GM23338 (cell line): Measurements from ENCODE around the gene ARMC8. TPM values are rescaled to one million over a fixed set of nuclear protein-coding genes. Genes with fewer than 3 reads are reported as not detected.
A peak's percentile ranks its signal among the peaks of the same experiment; 100 is the strongest.

Experiments used
- ATAC-seq: fragments of 200-7000 bp; cut with Tn5 transposase; 3 replicates; pipeline ENCODE4 v1.9.1; 2020
- DNase-seq: peaks from one replicate; pipeline ENCODE4 v3.0.0-alpha.2; 2015; ENCODE audit warnings: low spot score
- H2AFZ ChIP-seq: fragments of 200-600 bp; sonication (generic); 2 replicates; pipeline ENCODE4 v1.8.0; 2016; ENCODE audit warnings: antibody characterized with exemption, mild to moderate bottlenecking, moderate library complexity
- H3F3A ChIP-seq: fragments of 200-600 bp; sonication (generic); replicated peaks from 2 replicates; pipeline ENCODE4 v1.8.0; 2017; ENCODE audit warnings: antibody characterized with exemption, mixed run types, low read depth
- H3K27ac ChIP-seq: fragments of 200-600 bp; sonication (generic); 2 replicates; pipeline ENCODE4 v1.6.1; 2016; ENCODE audit warnings: low read depth
- H3K27me3 ChIP-seq: fragments of 200-600 bp; sonication (generic); 2 replicates; pipeline ENCODE4 v1.8.0; 2016; ENCODE audit warnings: mild to moderate bottlenecking, mixed run types, moderate library complexity; ENCODE audit not compliant: insufficient read depth
- H3K36me3 ChIP-seq: fragments of 200-600 bp; sonication (generic); 2 replicates; pipeline ENCODE4 v1.8.0; 2016; ENCODE audit warnings: mild to moderate bottlenecking; ENCODE audit not compliant: insufficient read depth
- H3K4me1 ChIP-seq: fragments of 200-600 bp; sonication (generic); 2 replicates; pipeline ENCODE4 v1.8.0; 2016; ENCODE audit warnings: mild to moderate bottlenecking, moderate library complexity; ENCODE audit not compliant: insufficient read depth
- H3K4me2 ChIP-seq: fragments of 200-600 bp; sonication (generic); 2 replicates; pipeline ENCODE4 v1.7.1; 2017; ENCODE audit warnings: mixed run types
- H3K4me3 ChIP-seq: fragments of 200-600 bp; sonication (generic); 2 replicates; pipeline ENCODE4 v1.6.1; 2016; ENCODE audit warnings: mixed run types
- H3K79me2 ChIP-seq: fragments of 200-600 bp; sonication (generic); replicated peaks from 2 replicates; pipeline ENCODE4 v1.8.0; 2017; ENCODE audit warnings: mild to moderate bottlenecking; ENCODE audit not compliant: insufficient read depth
- H3K9me2 ChIP-seq: fragments of 200-600 bp; sonication (generic); 2 replicates; pipeline ENCODE4 v1.8.0; 2017; ENCODE audit not compliant: insufficient read depth
- H4K20me1 ChIP-seq: fragments of 200-600 bp; sonication (generic); replicated peaks from 2 replicates; pipeline ENCODE4 v1.8.0; 2017; ENCODE audit warnings: mild to moderate bottlenecking; ENCODE audit not compliant: insufficient read depth
- H3K27ac Mint-ChIP-seq: 2 replicates; pipeline ENCODE4 v1.8.0; 2020; ENCODE audit warnings: inconsistent platforms, mild to moderate bottlenecking, moderate library complexity, mixed read lengths
- H3K27me3 Mint-ChIP-seq: 3 replicates; pipeline ENCODE4 v1.8.0; 2022; ENCODE audit warnings: low read depth, mild to moderate bottlenecking, moderate library complexity, mixed read lengths, inconsistent platforms; ENCODE audit not compliant: insufficient read depth, poor library complexity
- H3K36me3 Mint-ChIP-seq: 3 replicates; pipeline ENCODE4 v1.8.0; 2021; ENCODE audit warnings: low read depth, mild to moderate bottlenecking, inconsistent platforms, moderate library complexity, mixed read lengths
- H3K4me1 Mint-ChIP-seq: 3 replicates; pipeline ENCODE4 v1.8.0; 2020; ENCODE audit warnings: mild to moderate bottlenecking, inconsistent platforms, mixed read lengths
- H3K4me3 Mint-ChIP-seq: 3 replicates; pipeline ENCODE4 v1.8.0; 2021; ENCODE audit warnings: moderate library complexity, mild to moderate bottlenecking, inconsistent platforms, mixed read lengths
- H3K9me3 Mint-ChIP-seq: 3 replicates; pipeline ENCODE4 v1.8.0; 2020; ENCODE audit warnings: moderate library complexity, mild to moderate bottlenecking, inconsistent platforms, mixed read lengths
- EZH2 ChIP-seq: fragments of 200-600 bp; sonication (generic); IDR thresholded peaks from one replicate; pipeline ENCODE4 v1.8.0; 2017; ENCODE audit warnings: antibody characterized with exemption, mild to moderate bottlenecking, low read depth; ENCODE audit not compliant: unreplicated experiment
- EZH2phosphoT487 ChIP-seq: fragments of 200-600 bp; sonication (generic); IDR thresholded peaks from one replicate; pipeline ENCODE4 v1.8.1; 2018; ENCODE audit warnings: antibody characterized with exemption; ENCODE audit not compliant: unreplicated experiment
- STAT1 ChIP-seq: IDR thresholded peaks from one replicate; pipeline ENCODE4 v1.6.1; 2016; ENCODE audit warnings: antibody characterized with exemption; ENCODE audit not compliant: unreplicated experiment
- ZNF114 ChIP-seq: fragments of 250-450 bp; sonication (Bioruptor Pico); IDR thresholded peaks from 2 replicates; pipeline ENCODE4 v1.5.0; 2020; ENCODE audit warnings: mild to moderate bottlenecking, moderate library complexity
- polyA plus RNA-seq: library from polyadenylated mRNA; unstranded; fragments of >200 nt; fragmentation: Nextera tagmentation; extraction: Ambion mirVana; gene quantifications from 2 replicates; pipeline ENCODE4 v1.2.1, GENCODE V29; 2016
- total RNA-seq: library from RNA; depleted of rRNA; stranded (reverse); fragments of >200 nt; shearing (Covaris generic); gene quantifications from 2 replicates; pipeline ENCODE4 v1.2.3, GENCODE V29; 2014
- TF ChIP-seq, protein P1 (sequence below), 2 experiments: fragments of 200-600 bp in 1 of 2; sonication (generic) in 1 of 2; conservative IDR thresholded peaks; 2 replicates each; pipeline versions ENCODE4 v1.5.1 to v1.6.1; 2016 to 2017; ENCODE audit warnings: antibody characterized with exemption in 2 of 2, low read depth in 2 of 2, mild to moderate bottlenecking in 2 of 2, moderate library complexity in 1 of 2

The ARMC8 gene
- total and polyA plus RNA-seq, 2 experiments from 2014 or later, result 36.8 to 61.4 TPM

DNA sequence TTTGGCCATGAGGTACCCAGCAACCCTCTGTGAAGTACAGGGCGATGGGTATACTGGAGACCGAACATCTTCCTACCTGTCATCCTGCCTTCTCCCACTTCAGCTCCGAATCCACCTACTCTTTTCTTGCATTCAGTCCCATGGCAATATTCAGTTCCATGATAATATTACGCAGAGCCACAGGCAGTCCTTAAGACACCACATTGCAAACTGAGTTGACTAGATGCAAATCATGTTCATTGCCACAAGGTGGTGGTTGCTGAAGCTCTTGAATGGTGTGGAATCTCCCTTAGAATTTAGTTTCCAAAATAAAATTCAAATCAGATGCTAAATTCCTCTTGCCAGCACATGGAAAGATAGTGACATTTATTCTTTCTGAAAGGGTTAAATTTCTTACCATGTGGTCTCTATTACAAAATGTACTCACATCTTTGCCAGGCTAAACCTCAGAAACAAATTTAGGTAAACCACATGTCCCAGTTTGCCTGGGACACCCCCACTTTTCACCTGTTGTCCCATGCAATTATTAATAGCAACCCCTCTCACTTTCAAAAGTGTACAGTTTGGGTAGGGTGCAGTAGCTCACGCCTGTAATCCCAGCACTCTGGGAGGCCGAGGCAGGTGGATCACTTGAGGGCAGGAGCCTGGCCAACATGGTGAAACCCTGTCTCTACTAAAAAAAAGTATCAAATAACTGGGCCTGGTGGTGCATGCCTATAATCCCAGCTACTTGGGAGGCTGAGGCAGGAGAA is 144.2 kb downstream of the ARMC8 start:
- Mint-ChIP-seq H3K4me1 (peaks cover 30% of the 10 kb centered on the region), H3K36me3 (no peaks in the 10 kb centered on the region), H3K9me3 (no peaks in the 10 kb centered on the region), H3K27me3 (peaks cover 12% of the 10 kb centered on the region), H3K4me3 (no peak overlapping the region), H3K27ac (no peak overlapping the region)
- Histone ChIP-seq H3K36me3 (no peaks in the 10 kb centered on the region), H3K9me2 (no peaks in the 10 kb centered on the region), H3F3A (no peaks in the 10 kb centered on the region), H3K27me3 (no peaks in the 10 kb centered on the region; the same call in 1 of the 2 replicates), H3K27ac (no peak overlapping the region), H3K4me2 (no peak overlapping the region), H3K4me1 (peaks cover 16% of the 10 kb centered on the region), H3K79me2 (no peaks in the 10 kb centered on the region), H4K20me1 (no peaks in the 10 kb centered on the region), H2AFZ (no peak overlapping the region), H3K4me3 (no peak overlapping the region)
- TF ChIP-seq, protein P1, sequence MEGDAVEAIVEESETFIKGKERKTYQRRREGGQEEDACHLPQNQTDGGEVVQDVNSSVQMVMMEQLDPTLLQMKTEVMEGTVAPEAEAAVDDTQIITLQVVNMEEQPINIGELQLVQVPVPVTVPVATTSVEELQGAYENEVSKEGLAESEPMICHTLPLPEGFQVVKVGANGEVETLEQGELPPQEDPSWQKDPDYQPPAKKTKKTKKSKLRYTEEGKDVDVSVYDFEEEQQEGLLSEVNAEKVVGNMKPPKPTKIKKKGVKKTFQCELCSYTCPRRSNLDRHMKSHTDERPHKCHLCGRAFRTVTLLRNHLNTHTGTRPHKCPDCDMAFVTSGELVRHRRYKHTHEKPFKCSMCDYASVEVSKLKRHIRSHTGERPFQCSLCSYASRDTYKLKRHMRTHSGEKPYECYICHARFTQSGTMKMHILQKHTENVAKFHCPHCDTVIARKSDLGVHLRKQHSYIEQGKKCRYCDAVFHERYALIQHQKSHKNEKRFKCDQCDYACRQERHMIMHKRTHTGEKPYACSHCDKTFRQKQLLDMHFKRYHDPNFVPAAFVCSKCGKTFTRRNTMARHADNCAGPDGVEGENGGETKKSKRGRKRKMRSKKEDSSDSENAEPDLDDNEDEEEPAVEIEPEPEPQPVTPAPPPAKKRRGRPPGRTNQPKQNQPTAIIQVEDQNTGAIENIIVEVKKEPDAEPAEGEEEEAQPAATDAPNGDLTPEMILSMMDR (conservative IDR thresholded peaks at IDR 0.05; ENCODE audit: low read depth in 2 of 2), result peak; percentile 35 to 39
- TF ChIP-seq EZH2, result no peak
- DNase-seq, result peak; percentile 35
- no peak for ATAC-seq

DNA sequence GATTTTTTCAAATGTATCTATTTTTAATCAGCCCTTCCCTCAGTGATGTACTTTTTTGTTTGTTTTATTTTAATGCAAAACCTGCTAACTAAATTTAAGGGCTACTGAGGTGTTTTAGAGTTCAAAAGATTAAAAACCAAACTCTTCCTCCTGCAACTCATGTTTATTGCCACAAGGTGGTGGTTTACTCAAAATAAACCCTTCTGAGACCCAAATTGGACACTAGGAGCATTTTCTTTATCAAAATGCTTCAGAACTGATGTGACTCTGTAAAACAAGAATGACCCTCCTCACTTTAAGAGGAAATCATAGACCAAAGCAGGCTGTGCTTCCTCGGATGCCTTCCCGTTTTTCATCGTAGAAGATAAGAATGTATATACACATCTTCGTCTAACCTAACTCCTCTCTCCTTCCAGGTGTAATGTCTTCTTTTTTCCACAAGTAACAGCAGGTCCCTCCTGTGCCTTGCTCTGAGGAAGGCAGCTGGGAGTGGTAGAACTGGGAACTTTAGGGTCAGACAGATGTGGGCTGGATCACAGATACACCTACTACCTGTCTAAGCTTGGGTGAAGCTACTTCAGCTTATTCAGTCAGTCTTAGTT is 145.5 kb downstream of the ARMC8 start:
- no peak overlapping the region for H3K4me3 Mint-ChIP-seq
- no peaks in the 10 kb centered on the region for H3K9me3 Mint-ChIP-seq
- Histone ChIP-seq H3K79me2 (no peaks in the 10 kb centered on the region), H3K36me3 (no peaks in the 10 kb centered on the region), H3K27me3 (no peaks in the 10 kb centered on the region; the same call in 1 of the 2 replicates), H3K4me2 (no peak overlapping the region), H2AFZ (no peak overlapping the region), H3K4me1 (peaks cover 25% of the 10 kb centered on the region), H3K4me3 (no peak overlapping the region), H3K9me2 (no peaks in the 10 kb centered on the region), H4K20me1 (no peaks in the 10 kb centered on the region), H3F3A (no peaks in the 10 kb centered on the region), H3K27ac (no peak overlapping the region)
- H3K27ac Mint-ChIP-seq, result no peak overlapping the region
- no peaks in the 10 kb centered on the region for H3K36me3 Mint-ChIP-seq
- DNase-seq (peak; percentile 59), ATAC-seq (peak; percentile 3; the same call in 1 of the 3 replicates)
- H3K27me3 Mint-ChIP-seq, result peaks cover 12% of the 10 kb centered on the region
- peaks cover 41% of the 10 kb centered on the region for H3K4me1 Mint-ChIP-seq
- TF ChIP-seq ZNF114 (CRISPR knock-in tag) (no peak), EZH2phosphoT487 (no peak), STAT1 (no peak)
- TF ChIP-seq, protein P1 (conservative IDR thresholded peaks at IDR 0.05; ENCODE audit: low read depth in 2 of 2), result peak; percentile 64 to 89
